ENCODE measurements around the gene FAM114A2.

DNA sequence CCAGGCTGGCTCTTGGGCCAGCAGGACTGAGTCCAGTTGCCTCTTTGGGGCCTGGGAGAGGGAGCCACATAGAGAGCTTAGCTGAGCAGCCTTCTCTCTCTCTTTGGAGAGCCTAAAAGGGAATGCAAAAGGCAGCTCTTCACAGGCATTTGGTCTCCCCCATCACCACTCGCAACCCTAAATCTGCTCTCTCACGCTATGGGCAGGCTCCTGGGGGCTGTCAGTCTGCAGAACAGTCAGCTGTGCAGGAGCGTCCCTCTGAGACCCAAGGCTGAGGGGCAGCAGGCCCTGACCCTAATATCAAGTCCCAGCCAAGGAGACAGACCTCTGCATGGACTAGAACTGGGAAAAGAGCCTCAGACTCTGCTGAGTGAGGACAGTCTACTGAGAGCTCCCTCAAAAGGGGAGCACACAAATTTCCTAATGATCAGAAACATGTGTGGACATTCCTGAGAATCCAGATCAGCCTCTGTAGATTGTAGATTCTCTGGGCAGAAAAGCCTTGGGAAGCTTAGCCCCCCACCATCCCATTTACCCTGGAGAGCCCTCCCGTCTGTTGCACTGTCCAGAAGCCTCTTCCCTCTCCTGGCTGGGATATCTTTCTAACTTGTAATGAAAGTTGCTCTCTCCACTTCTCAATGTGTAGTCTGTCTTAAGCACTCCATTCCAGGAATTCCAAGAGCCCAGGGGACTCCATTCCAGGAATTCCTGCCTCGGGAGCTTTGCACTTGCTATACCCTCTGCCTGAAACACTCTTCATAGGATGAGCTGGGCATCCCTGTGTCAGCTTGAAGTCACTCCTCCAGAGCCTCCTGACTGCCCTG, 79.4 kb downstream of the FAM114A2 start:
- TF ChIP-seq GATA3 (IDR thresholded peaks at IDR 0.05; ENCODE audit: low read depth, low read length) (no peak), GATA2 (IDR thresholded peaks at IDR 0.05; ENCODE audit: low read depth, low read length) (no peak)
